Endothelial cell (in vitro differentiated cells): Measurements from ENCODE around the gene LRP1B. TPM values are rescaled to one million over a fixed set of nuclear protein-coding genes. Genes with fewer than 3 reads are reported as not detected.

Experiments used
- DNase-seq: peaks from one replicate; pipeline ENCODE4 v3.0.0; 2021; ENCODE audit warnings: low spot score
- H3K27ac Mint-ChIP-seq: one replicate; pipeline ENCODE4 v1.8.0; 2021; ENCODE audit warnings: mixed read lengths, inconsistent platforms; ENCODE audit not compliant: unreplicated experiment
- H3K27me3 Mint-ChIP-seq: one replicate; pipeline ENCODE4 v1.8.0; 2021; ENCODE audit warnings: mild to moderate bottlenecking, moderate library complexity, mixed read lengths, inconsistent platforms; ENCODE audit not compliant: unreplicated experiment
- H3K36me3 Mint-ChIP-seq: one replicate; pipeline ENCODE4 v1.8.0; 2021; ENCODE audit warnings: mild to moderate bottlenecking, low read depth, mixed read lengths, inconsistent platforms; ENCODE audit not compliant: unreplicated experiment
- H3K4me1 Mint-ChIP-seq: one replicate; pipeline ENCODE4 v1.8.0; 2021; ENCODE audit warnings: mild to moderate bottlenecking, mixed read lengths, inconsistent platforms; ENCODE audit not compliant: unreplicated experiment
- H3K4me3 Mint-ChIP-seq: one replicate; pipeline ENCODE4 v1.8.0; 2021; ENCODE audit warnings: mild to moderate bottlenecking, mixed read lengths, inconsistent platforms; ENCODE audit not compliant: unreplicated experiment
- H3K9me3 Mint-ChIP-seq: one replicate; pipeline ENCODE4 v1.8.0; 2021; ENCODE audit warnings: mixed read lengths, inconsistent platforms; ENCODE audit not compliant: unreplicated experiment
- total RNA-seq: library from RNA; stranded (reverse); fragmentation: NEBNext Ultra II Directional; extraction: Animal tissue kit (Norgen Biotek cat#: 25700); gene quantifications from one replicate; pipeline ENCODE4 v1.2.1, GENCODE V29; 2021; ENCODE audit not compliant: unreplicated experiment
- TF ChIP-seq, protein P1 (sequence below): fragments of 200-600 bp; sonication (generic); IDR thresholded peaks from one replicate; pipeline ENCODE4 v1.5.0; 2021; ENCODE audit warnings: antibody characterized with exemption; ENCODE audit not compliant: unreplicated experiment

LRP1B gene
- total RNA-seq, 1 donor from 2014 or later: 1.4 TPM

DNA sequence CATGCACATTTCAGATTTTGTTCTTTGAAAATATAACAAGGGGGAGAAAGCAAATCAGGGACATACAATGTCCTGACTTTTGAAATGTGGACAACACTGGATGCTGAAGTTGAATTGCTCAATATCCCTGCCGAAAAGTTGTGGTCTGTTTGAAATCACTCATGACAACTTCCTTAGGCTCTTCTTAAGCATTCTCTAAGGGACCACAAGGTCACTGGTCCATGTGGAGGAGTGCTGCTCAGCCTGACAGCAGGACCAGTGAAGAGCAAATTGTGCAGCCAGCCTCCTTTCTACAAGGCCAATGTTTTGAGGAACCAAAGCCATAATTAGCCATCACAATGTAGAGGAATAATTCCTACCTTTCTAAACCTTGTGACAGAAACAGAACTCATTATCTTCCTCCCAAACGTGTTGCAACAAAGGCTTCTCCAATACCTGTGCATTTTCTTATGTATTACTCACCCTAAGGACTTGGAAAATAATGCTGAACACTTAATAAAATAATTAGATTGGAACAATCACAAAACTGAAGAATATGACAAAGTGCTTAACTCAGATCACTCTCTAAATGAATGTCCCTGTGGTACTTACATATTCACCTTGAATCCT, 1873.0 kb downstream of the LRP1B start:
- Mint-ChIP-seq H3K9me3 (no peaks in the 10 kb centered on the region), H3K4me3 (no peak overlapping the region), H3K27me3 (no peaks in the 10 kb centered on the region), H3K4me1 (no peaks in the 10 kb centered on the region), H3K36me3 (no peaks in the 10 kb centered on the region), H3K27ac (no peak overlapping the region)
- TF ChIP-seq, protein P1, sequence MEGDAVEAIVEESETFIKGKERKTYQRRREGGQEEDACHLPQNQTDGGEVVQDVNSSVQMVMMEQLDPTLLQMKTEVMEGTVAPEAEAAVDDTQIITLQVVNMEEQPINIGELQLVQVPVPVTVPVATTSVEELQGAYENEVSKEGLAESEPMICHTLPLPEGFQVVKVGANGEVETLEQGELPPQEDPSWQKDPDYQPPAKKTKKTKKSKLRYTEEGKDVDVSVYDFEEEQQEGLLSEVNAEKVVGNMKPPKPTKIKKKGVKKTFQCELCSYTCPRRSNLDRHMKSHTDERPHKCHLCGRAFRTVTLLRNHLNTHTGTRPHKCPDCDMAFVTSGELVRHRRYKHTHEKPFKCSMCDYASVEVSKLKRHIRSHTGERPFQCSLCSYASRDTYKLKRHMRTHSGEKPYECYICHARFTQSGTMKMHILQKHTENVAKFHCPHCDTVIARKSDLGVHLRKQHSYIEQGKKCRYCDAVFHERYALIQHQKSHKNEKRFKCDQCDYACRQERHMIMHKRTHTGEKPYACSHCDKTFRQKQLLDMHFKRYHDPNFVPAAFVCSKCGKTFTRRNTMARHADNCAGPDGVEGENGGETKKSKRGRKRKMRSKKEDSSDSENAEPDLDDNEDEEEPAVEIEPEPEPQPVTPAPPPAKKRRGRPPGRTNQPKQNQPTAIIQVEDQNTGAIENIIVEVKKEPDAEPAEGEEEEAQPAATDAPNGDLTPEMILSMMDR: no peak
- DNase-seq: no peak

DNA sequence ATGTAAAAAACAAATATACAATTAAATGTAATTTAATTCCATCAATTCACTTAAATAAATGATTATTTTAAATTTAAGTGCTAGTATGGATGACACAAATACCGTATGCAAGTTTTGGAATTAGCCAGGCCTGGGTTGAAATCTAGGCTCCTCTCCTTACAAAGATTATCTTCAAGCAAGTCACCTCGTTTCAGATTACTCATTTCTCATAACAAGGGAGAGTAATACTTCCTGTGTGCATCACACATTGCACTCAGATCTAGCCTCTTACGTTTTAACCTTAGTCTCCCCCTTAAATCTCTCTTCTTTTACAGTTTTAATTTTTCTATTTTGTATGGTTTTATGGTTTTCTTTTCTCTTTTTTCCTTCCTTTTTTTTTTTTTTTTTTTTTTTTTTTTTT, 1874.7 kb downstream of the LRP1B start:
- no peaks in the 10 kb centered on the region for H3K4me1 Mint-ChIP-seq
- DNase-seq: no peak
- no peak overlapping the region for H3K4me3 Mint-ChIP-seq
- TF ChIP-seq, protein P1: no peak
- H3K27me3 Mint-ChIP-seq: no peaks in the 10 kb centered on the region
- H3K27ac Mint-ChIP-seq: no peak overlapping the region
- H3K36me3 Mint-ChIP-seq: no peaks in the 10 kb centered on the region
- H3K9me3 Mint-ChIP-seq: no peaks in the 10 kb centered on the region

DNA sequence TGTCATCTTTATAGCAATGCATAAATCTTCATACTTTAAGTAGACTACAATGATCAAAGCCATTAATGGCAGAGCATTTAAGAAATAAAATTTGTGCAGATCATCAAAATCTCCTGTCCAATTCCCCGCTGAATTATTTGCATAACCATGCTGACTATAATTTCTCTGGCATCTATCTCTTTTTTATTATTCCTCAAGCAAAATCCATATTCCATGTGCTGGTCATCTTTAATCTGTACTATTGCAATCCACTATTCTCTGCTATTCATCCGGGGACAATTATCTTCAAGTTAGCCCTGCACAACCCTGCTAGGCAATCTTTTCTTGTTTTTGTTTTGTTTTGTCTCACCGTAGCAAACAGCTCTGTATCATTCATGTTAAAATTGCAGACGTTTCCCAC, 1881.0 kb downstream of the LRP1B start:
- Mint-ChIP-seq H3K4me3 (no peak overlapping the region), H3K4me1 (no peaks in the 10 kb centered on the region), H3K27me3 (no peaks in the 10 kb centered on the region), H3K9me3 (no peaks in the 10 kb centered on the region), H3K27ac (no peak overlapping the region), H3K36me3 (no peaks in the 10 kb centered on the region)
- DNase-seq: no peak
- TF ChIP-seq, protein P1: no peak

DNA sequence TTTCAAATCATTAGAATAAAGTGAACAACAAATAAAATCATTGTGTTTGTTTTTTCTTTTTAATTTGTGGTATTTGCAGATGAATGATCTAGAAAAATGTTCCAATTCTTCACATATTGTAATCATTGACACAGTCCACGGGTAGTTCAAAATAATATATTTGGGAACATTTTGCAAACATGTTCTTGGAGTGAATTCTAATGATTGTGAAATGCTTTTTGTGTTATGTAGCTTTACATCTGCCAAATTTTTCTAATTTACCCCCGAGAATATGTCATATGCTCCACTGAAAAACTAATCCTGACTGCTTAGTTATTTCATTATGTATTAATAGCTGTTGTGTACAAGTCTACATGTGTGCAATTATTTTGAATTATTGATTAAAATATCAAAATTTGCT, 1882.2 kb downstream of the LRP1B start:
- Mint-ChIP-seq H3K27ac (no peak overlapping the region), H3K4me3 (no peak overlapping the region), H3K27me3 (no peaks in the 10 kb centered on the region), H3K36me3 (no peaks in the 10 kb centered on the region), H3K4me1 (no peaks in the 10 kb centered on the region), H3K9me3 (no peaks in the 10 kb centered on the region)
- no peak for DNase-seq
- TF ChIP-seq, protein P1: no peak

DNA sequence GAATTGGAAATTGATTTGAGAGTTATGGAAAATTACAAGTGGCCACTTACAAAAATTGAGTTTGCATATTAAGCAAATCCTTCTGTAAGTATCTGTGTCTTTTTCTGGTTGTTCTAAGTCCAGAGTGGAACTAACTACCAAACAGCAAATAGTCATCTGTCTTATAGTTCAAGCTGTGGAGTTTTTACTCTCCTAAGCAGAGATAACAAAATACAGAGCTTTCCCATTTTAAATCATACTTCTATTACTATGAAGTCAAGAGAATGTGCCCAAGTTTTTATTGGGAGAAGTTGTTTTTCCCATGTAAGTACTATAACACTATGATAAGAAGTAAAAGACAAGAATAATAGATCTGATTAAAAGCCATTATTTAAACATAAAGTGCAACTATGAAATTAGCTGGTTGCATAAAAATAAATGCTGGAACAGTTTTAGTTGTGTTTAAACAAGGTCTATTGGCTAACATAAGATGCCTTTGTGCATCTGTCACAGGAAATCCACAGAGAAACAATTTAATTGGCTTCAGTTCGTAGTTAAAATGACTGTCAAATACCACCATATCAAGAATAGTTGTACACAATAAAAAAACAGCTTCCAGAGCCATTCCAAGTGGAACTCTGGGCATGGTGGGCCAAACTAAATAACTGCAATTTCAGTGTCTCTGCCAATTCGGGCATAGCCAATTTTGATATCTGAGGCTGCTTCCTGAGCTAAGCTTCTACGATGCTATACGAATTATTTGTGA, 1883.2 kb downstream of the LRP1B start:
- Mint-ChIP-seq H3K27ac (no peak overlapping the region), H3K27me3 (no peaks in the 10 kb centered on the region), H3K36me3 (no peaks in the 10 kb centered on the region), H3K9me3 (no peaks in the 10 kb centered on the region), H3K4me1 (no peaks in the 10 kb centered on the region), H3K4me3 (no peak overlapping the region)
- TF ChIP-seq, protein P1: no peak
- no peak for DNase-seq
